ENCODE data around the gene ZNF221. TPM values are rescaled to one million over a fixed set of nuclear protein-coding genes. Genes with fewer than 3 reads are reported as not detected.

The ZNF221 gene
- total RNA-seq, 2 donors from 2014 or later: 11.5 to 11.8 TPM

GRCh38 chr19:43923875-43924274, 27.2 kb upstream of the ZNF221 start:
- Mint-ChIP-seq H3K4me3 (no peak overlapping the region), H3K27ac (no peak overlapping the region), H3K9me3 (peaks cover 5% of the 10 kb centered on the region), H3K36me3 (ENCODE audit: low read depth) (peaks cover 95% of the 10 kb centered on the region), H3K27me3 (ENCODE audit: insufficient read depth) (no peaks in the 10 kb centered on the region), H3K4me1 (no peaks in the 10 kb centered on the region)
- H3K4me1 ChIP-seq (ENCODE audit: control insufficient read depth, insufficient read depth, low read length): no peaks in the 10 kb centered on the region
- no peak for TF ChIP-seq CTCF (conservative IDR thresholded peaks at IDR 0.05)
- no peaks in the 10 kb centered on the region for H3K27me3 ChIP-seq (ENCODE audit: control insufficient read depth, insufficient read depth, low read length, poor library complexity, severe bottlenecking)
- DNase-seq: no peak
- peaks cover 91% of the 10 kb centered on the region for H3K36me3 ChIP-seq (ENCODE audit: control insufficient read depth, insufficient read depth, low read length)
- H3K27ac ChIP-seq (ENCODE audit: low read depth, low read length): no peak overlapping the region
- no peak overlapping the region for H3K4me3 ChIP-seq (ENCODE audit: low read length)
- no peaks in the 10 kb centered on the region for H3K9me3 ChIP-seq (ENCODE audit: control insufficient read depth, low read length)
- no peak overlapping the region for H3K9ac ChIP-seq (ENCODE audit: extremely low read depth, low read length, poor library complexity, severe bottlenecking)

- no peaks in the 10 kb centered on the region for H3K27me3 Mint-ChIP-seq (ENCODE audit: insufficient read depth)
- H3K27ac ChIP-seq (ENCODE audit: low read depth, low read length): no peak overlapping the region
- H3K27ac Mint-ChIP-seq: no peak overlapping the region
- no peak for TF ChIP-seq CTCF (conservative IDR thresholded peaks at IDR 0.05)
- DNase-seq: no peak
- H3K9ac ChIP-seq (ENCODE audit: extremely low read depth, low read length, poor library complexity, severe bottlenecking): no peak overlapping the region
- H3K4me1 ChIP-seq (ENCODE audit: control insufficient read depth, insufficient read depth, low read length): no peaks in the 10 kb centered on the region
- H3K4me1 Mint-ChIP-seq: peaks cover under 1% of the 10 kb centered on the region
- no peaks in the 10 kb centered on the region for H3K27me3 ChIP-seq (ENCODE audit: control insufficient read depth, insufficient read depth, low read length, poor library complexity, severe bottlenecking)
- H3K9me3 ChIP-seq (ENCODE audit: control insufficient read depth, low read length): no peaks in the 10 kb centered on the region
- 93 to 98% methylated on average over 4 to 5 of the region's 5 CpGs for WGBS, 2 experiments (ENCODE audit: insufficient coverage in 1 of 2, insufficient read length in 1 of 2)
- H3K36me3 Mint-ChIP-seq (ENCODE audit: low read depth): peaks cover 86% of the 10 kb centered on the region
- H3K4me3 Mint-ChIP-seq: no peak overlapping the region
- peaks cover 90% of the 10 kb centered on the region for H3K36me3 ChIP-seq (ENCODE audit: control insufficient read depth, insufficient read depth, low read length)
- no peaks in the 10 kb centered on the region for H3K9me3 Mint-ChIP-seq
- H3K4me3 ChIP-seq (ENCODE audit: low read length): no peak overlapping the region
Observed at GRCh38 chr19:43928820-43929219, 22.2 kb upstream of the ZNF221 start.

- peaks cover 39% of the 10 kb centered on the region for H3K36me3 ChIP-seq (ENCODE audit: control insufficient read depth, insufficient read depth, low read length)
- peaks cover 35% of the 10 kb centered on the region for H3K36me3 Mint-ChIP-seq (ENCODE audit: low read depth)
- no peak for DNase-seq
- no peak overlapping the region for H3K27ac ChIP-seq (ENCODE audit: low read depth, low read length)
- H3K4me3 Mint-ChIP-seq: peak overlapping the region; percentile 95
- peak overlapping the region; percentile 63 for H3K9ac ChIP-seq (ENCODE audit: extremely low read depth, low read length, poor library complexity, severe bottlenecking)
- 23 to 32% methylated on average over 6 to 12 of the region's 15 CpGs for WGBS, 2 experiments (ENCODE audit: insufficient coverage in 1 of 2, insufficient read length in 1 of 2)
- no peaks in the 10 kb centered on the region for H3K9me3 ChIP-seq (ENCODE audit: control insufficient read depth, low read length)
- peak; percentile 32 for TF ChIP-seq CTCF (conservative IDR thresholded peaks at IDR 0.05)
- no peaks in the 10 kb centered on the region for H3K27me3 ChIP-seq (ENCODE audit: control insufficient read depth, insufficient read depth, low read length, poor library complexity, severe bottlenecking)
- no peaks in the 10 kb centered on the region for H3K4me1 ChIP-seq (ENCODE audit: control insufficient read depth, insufficient read depth, low read length)
- peaks cover 5% of the 10 kb centered on the region for H3K9me3 Mint-ChIP-seq
- H3K4me3 ChIP-seq (ENCODE audit: low read length): peak overlapping the region; percentile 97
- H3K27me3 Mint-ChIP-seq (ENCODE audit: insufficient read depth): peaks cover 4% of the 10 kb centered on the region
- H3K4me1 Mint-ChIP-seq: peaks cover 8% of the 10 kb centered on the region
- peak overlapping the region; percentile 94 for H3K27ac Mint-ChIP-seq
Observed at GRCh38 chr19:43934055-43934984, 16.7 kb upstream of the ZNF221 start.

Measured in endodermal cell (in vitro differentiated cells).